ELF-1 (cell line): Measurements from ENCODE around the gene ZNF304.
A peak's percentile ranks its signal among the peaks of the same experiment; 100 is the strongest.
"Not testable (repeated sequence)": the region's sequence is repeated elsewhere in the genome, so short reads cannot be mapped to it uniquely, and the experiment has no call there.

Experiments used
- DNase-seq: peaks from one replicate; pipeline ENCODE4 v3.0.0-alpha.2; 2016; ENCODE audit warnings: low read depth, low spot score

Gene ZNF304

DNA sequence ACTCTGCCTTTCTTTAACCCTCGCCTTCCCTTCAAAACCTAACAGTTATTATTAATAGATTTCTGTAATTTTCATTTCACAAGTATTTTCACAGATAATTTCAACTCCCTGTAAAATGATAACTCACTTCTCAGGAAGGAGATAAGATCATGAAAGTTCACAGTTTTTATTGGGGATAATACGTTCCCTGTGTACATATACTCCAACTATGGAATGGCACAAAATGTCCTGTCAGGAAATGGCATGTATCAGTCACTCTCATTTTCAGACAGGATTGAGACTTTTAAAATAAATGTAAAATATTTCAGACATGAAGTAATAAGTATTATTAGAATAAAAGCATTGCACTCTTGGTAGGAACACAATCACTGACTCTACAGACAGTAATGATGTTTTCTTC lies 11.3 kb downstream of the ZNF304 start:
- no peak for DNase-seq

DNA sequence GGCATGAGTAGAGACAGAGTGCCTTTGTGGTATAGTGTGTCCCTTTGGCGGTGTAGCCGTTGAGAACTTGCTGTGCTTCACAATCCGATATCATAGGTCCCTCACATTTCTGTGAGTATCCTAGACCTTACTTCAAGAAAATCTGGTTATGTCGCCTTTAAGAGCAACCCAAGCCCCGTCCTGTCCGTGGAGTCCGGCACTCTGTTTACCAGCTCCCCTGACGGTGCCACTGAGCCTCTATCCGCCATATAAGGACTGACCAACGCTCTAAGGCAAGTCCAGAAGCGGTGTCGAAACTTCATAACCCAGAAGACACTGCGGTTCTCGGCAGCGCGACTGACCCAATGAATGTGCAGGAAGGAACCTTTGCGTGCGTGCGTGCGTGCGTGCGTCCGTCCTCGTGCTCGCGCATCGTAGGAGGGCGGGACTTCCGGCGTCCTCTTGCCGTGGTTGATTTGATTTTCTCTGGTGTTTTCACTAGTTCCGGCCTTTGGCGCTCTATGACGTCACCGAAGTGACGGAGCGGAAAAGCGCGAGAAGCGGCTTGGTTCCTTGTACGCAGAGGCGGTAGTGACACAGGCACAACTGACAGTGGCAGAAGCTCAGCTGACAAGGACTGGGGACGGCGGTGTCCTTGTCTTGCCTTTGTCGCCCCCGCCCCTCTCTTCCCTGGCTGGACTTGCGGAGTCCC lies 12.1 kb downstream of the ZNF304 start, which contains the start of the genes TRAPPC2B and ZNF547:
TRAPPC2B (plus strand) TSS at position 555 of the 691 bp plus-strand sequence. CDS start 1,283 bp downstream, outside the sequence.
ZNF547 (plus strand) TSS at position 555 of the 691 bp plus-strand sequence. CDS start 5,005 bp downstream, outside the sequence.
- DNase-seq: peak; percentile 100

- peak; percentile 16 for DNase-seq
Measured at GRCh38 chr19:57363688-57364181, 12.7 kb downstream of the ZNF304 start.

- no peak for DNase-seq
Measured at GRCh38 chr19:57366776-57367175, 15.7 kb downstream of the ZNF304 start.

GRCh38 chr19:57374179-57374578 lies 23.1 kb downstream of the ZNF304 start:
- no peak for DNase-seq

DNA sequence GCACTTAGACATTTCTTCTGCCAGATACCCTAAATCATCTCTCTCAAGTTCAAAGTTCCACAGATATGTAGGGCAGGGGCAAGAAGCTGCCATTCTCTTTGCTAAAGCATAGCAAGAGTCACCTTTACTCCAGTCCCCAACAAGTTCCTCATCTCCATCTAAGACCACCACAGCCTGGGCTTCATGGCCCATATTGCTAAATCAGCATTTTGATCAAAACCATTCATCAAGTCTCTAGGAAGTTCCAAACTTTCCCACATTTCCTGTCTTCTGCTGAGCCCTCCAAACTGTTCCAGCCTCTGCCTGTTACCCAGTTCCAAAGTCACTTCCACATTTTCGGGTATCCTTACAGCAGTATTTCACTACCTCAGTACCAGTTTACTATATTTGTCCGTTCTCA lies 23.6 kb downstream of the ZNF304 start:
- not testable (repeated sequence) for DNase-seq

- no peak for DNase-seq
Measured at GRCh38 chr19:57376151-57376550, 25.1 kb downstream of the ZNF304 start.

- DNase-seq: no peak
Measured at GRCh38 chr19:57377498-57378146, 26.6 kb downstream of the ZNF304 start.

- no peak for DNase-seq
Measured at GRCh38 chr19:57380923-57381322, 29.9 kb downstream of the ZNF304 start.

DNA sequence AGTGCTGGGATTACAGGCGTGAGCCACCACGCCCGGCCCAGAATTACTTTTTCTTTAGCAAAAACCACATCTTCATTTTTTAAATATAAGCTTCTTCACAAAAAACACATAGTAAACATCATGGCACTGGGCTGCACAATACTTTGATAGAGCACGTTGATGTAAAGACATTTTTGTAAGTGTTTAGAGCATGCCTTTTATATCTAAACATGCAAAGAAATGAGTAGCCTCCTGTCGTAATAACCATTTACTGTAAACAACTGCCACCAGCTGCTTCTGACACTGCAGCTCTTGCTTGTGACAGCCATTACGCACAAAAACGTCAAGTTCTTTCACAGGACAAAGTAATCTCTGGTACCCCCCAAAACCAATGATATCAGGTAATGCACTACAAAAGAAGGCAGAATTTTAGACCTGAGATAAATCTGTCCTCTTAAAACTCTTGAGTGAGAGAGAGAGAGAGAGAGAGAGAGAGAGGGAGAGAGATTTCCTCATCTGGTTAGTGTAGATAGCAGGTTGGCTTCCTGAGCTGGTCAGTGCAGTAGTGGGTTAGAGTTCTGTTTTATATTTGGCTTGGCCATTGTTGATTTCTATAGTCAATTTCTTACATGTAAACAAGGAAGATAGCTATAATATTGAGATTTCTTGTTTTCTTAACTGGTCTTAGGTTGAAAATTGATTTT lies 31.9 kb downstream of the ZNF304 start:
- no peak for DNase-seq

- no peak for DNase-seq
Measured at GRCh38 chr19:57389194-57389729, 38.2 kb downstream of the ZNF304 start.

DNA sequence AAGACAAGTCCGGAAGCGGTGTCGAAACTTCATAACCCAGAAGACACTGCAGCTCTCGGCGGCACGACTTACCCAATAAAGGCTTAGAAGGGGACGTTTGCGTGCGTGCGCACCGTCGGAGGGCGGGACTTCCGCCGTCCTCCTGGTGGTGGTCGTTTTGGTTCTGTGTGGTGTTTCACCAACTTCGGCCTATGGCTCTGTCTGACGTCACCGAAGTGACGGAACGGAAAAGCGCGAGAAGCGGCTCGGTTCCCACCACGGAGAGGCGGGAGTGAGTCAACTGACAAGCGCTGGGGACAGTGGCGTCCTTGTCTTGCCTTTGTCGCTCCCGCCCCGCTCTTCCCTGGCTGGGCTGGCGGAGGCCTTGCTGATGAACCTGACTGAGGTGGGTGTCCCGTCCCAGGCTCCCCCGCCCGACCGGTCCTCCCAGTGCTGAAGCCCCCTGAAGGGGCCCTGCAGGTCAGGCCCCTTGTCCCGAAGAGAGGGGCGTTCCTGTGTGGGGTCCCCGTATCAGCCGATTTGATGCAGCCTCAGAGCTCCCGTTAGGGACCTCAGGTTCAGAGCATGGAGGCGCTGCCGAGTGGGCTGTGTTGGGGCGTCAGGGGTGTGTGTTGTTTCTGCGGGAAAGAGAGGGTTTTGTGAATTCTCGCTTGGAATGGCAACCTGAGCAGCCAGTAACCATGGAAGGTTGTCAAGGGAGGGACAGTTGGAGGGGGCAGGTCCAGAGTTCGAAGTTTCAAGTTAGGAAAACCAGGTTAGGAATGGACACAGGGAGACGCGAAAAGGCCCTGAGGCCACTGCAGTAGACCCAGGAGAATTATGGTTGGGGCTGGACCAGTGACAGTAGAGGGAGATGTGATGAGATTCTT lies 38.9 kb downstream of the ZNF304 start, which contains the start of gene ZNF548:
ZNF548 (plus strand) TSS at position 125 of the 869 bp plus-strand sequence; CDS start at position 371, 246 bp downstream.
- peak; percentile 100 for DNase-seq

- DNase-seq: no peak
Measured at GRCh38 chr19:57395710-57396109, 44.6 kb downstream of the ZNF304 start.

- DNase-seq: no peak
Measured at GRCh38 chr19:57398868-57399267, 47.8 kb downstream of the ZNF304 start.

DNA sequence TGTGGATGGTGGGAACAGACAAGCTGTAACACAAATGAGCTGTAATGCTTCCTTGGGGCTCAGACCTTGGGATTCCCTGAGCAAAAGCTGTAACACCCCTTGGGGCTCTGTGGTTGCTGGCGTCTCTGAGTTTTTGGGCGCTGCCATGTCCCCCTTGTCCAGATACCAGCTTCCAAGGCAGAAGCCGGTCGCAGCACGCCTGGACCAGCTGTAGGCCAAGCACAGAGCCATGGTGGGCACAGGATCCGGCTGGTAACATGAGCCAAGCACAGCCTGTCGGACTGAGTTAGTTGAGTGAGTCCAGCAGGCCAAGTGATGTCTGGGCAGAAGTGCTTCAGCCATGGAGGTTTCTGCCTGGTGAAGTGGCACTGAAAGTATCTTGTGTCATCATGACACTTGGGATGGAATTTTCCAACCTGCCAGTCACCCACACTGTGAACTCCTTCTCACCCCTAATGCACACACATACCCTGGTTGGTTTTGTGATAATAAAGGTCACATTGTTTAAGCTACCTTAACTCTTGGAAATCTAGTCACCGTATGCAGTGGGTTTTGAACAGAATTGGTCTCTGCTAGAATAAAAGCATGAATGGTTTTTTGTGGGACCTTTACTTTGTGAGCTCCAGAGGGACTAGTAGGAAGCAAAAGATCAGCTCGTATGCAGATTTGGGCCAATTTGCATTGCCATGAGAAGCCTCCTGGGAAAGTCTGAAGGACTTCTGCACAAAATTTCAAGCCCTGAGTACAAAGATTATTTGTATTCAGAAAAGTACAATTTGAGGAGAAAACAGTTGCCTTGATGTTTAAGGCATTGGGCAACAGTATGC lies 52.9 kb downstream of the ZNF304 start:
- DNase-seq: no peak

- DNase-seq: peak; percentile 87
Measured at GRCh38 chr19:57406516-57407123, 55.5 kb downstream of the ZNF304 start.
